RWPE2 (cell line): ENCODE results near the gene TFEC.

ENCODE experiments used
- ATAC-seq: fragments of 200-7000 bp; cut with Tn5 transposase; 3 replicates; pipeline ENCODE4 v1.9.1; 2021; ENCODE audit warnings: low read depth
- DNase-seq: peaks from one replicate; pipeline ENCODE4 v3.0.0-alpha.2; 2020; ENCODE audit warnings: low spot score
- H3K27ac ChIP-seq: fragments of 450-650 bp; 2 replicates; pipeline ENCODE4 v1.5.1; 2017; ENCODE audit warnings: mild to moderate bottlenecking; ENCODE audit not compliant: poor library complexity, severe bottlenecking
- H3K27me3 ChIP-seq: fragments of 250-450 bp; sonication (Bioruptor Pico); 2 replicates; pipeline ENCODE4 v1.5.1; 2021; ENCODE audit warnings: mild to moderate bottlenecking, moderate library complexity; ENCODE audit not compliant: insufficient read depth, poor library complexity, severe bottlenecking
- H3K36me3 ChIP-seq: fragments of 250-450 bp; sonication (Bioruptor Pico); 2 replicates; pipeline ENCODE4 v1.5.1; 2020; ENCODE audit warnings: low read depth, mild to moderate bottlenecking, moderate library complexity
- H3K4me1 ChIP-seq: fragments of 250-450 bp; sonication (Bioruptor Pico); 2 replicates; pipeline ENCODE4 v1.5.1; 2021; ENCODE audit warnings: mild to moderate bottlenecking, moderate library complexity; ENCODE audit not compliant: insufficient read depth, poor library complexity, severe bottlenecking
- H3K4me3 ChIP-seq: fragments of 250-450 bp; sonication (Bioruptor Pico); 2 replicates; pipeline ENCODE4 v1.5.1; 2021; ENCODE audit warnings: mild to moderate bottlenecking, moderate library complexity; ENCODE audit not compliant: severe bottlenecking
- H3K9me3 ChIP-seq: fragments of 250-450 bp; sonication (Bioruptor Pico); 2 replicates; pipeline ENCODE4 v1.5.1; 2021; ENCODE audit warnings: mild to moderate bottlenecking, moderate library complexity; ENCODE audit not compliant: severe bottlenecking
- CTCF ChIP-seq: fragments of 450-650 bp; IDR thresholded peaks from one replicate; pipeline ENCODE4 v1.5.1; 2017; ENCODE audit warnings: mild to moderate bottlenecking, moderate library complexity; ENCODE audit not compliant: poor library complexity, severe bottlenecking

The TFEC gene

GRCh38 chr7:116030651-116031276 is at the start of gene TFEC:
Gene TFEC (minus strand): TSS chr7:116030763. CDS start chr7:115984441, 46,322 bp downstream.
- ATAC-seq (no peak), DNase-seq (no peak)
- Histone ChIP-seq H3K4me3 (no peak within 1 kb of the TSS), H3K27me3 (no peaks in the 10 kb centered on the region), H3K9me3 (no peaks in the 10 kb centered on the region), H3K36me3 (no peaks in the 10 kb centered on the region), H3K4me1 (no peaks in the 10 kb centered on the region), H3K27ac (no peak within 1 kb of the TSS)
- TF ChIP-seq CTCF, result no peak

GRCh38 chr7:116075351-116076145 is 45.0 kb upstream of the TFEC start:
- Histone ChIP-seq H3K27me3 (no peaks in the 10 kb centered on the region), H3K9me3 (no peaks in the 10 kb centered on the region), H3K4me1 (no peaks in the 10 kb centered on the region), H3K36me3 (no peaks in the 10 kb centered on the region), H3K27ac (no peak overlapping the region), H3K4me3 (no peak overlapping the region)
- no peak for DNase-seq
- ATAC-seq, result no peak
- no peak for TF ChIP-seq CTCF

GRCh38 chr7:116071629-116072028 is 41.1 kb upstream of the TFEC start:
- ATAC-seq (no peak), DNase-seq (no peak)
- Histone ChIP-seq H3K4me3 (no peak overlapping the region), H3K9me3 (no peaks in the 10 kb centered on the region), H3K27me3 (peaks cover 9% of the 10 kb centered on the region), H3K4me1 (no peaks in the 10 kb centered on the region), H3K36me3 (no peaks in the 10 kb centered on the region), H3K27ac (no peak overlapping the region)
- TF ChIP-seq CTCF, result no peak

GRCh38 chr7:116064179-116064578 is 33.6 kb upstream of the TFEC start:
- H3K27ac ChIP-seq, result no peak overlapping the region
- no peak for ATAC-seq
- H3K27me3 ChIP-seq, result peaks cover 5% of the 10 kb centered on the region
- DNase-seq, result no peak
- H3K36me3 ChIP-seq, result no peaks in the 10 kb centered on the region
- no peaks in the 10 kb centered on the region for H3K9me3 ChIP-seq
- no peaks in the 10 kb centered on the region for H3K4me1 ChIP-seq
- TF ChIP-seq CTCF, result no peak
- no peak overlapping the region for H3K4me3 ChIP-seq

- Histone ChIP-seq H3K4me3 (no peak overlapping the region), H3K9me3 (no peaks in the 10 kb centered on the region), H3K27me3 (no peaks in the 10 kb centered on the region), H3K36me3 (no peaks in the 10 kb centered on the region), H3K4me1 (no peaks in the 10 kb centered on the region), H3K27ac (no peak overlapping the region)
- no peak for TF ChIP-seq CTCF
- ATAC-seq, result no peak
- no peak for DNase-seq
Observed at GRCh38 chr7:116062666-116063065, 32.1 kb upstream of the TFEC start.
